HEK293 (cell line): ENCODE data around the gene PDZD2.
A peak's percentile ranks its signal among the peaks of the same experiment; 100 is the strongest.

Source experiments
- CTCF ChIA-PET: fragments of 350-600 bp; formaldehyde crosslinking; extraction: SDS; loops from one replicate; lab custom pipeline; 2021; ENCODE audit warnings: antibody characterized with exemption; lab: Yijun Ruan, JAX
- POLR2A ChIA-PET: fragments of 300-600 bp; formaldehyde crosslinking; extraction: SDS; loops from one replicate; lab custom pipeline; 2020; ENCODE audit warnings: antibody characterized with exemption, inconsistent platforms; lab: Yijun Ruan, JAX
- H3K27ac ChIP-seq: fragments of 200-500 bp; sonication (Bioruptor generic); 2 replicates; pipeline ENCODE4 v1.5.1; 2014; ENCODE audit warnings: low read depth, low read length, control low read depth, inconsistent platforms; ENCODE audit errors: extremely low read depth
- H3K36me3 ChIP-seq, 2 experiments: fragments of 200-500 bp in 1 of 2; sonication (Bioruptor generic) in 1 of 2; 1 replicate in 1 of 2; 2 replicates in 1 of 2; pipeline ENCODE4 v1.5.1; 2014 to 2017; ENCODE audit warnings: inconsistent platforms in 2 of 2, low read length in 2 of 2; ENCODE audit not compliant: control insufficient read depth in 2 of 2, insufficient read depth in 1 of 2
- H3K4me1 ChIP-seq: fragments of 200-500 bp; sonication (Bioruptor generic); 2 replicates; pipeline ENCODE4 v1.5.1; 2014; ENCODE audit warnings: mild to moderate bottlenecking, low read length, inconsistent platforms; ENCODE audit not compliant: control insufficient read depth, insufficient read depth
- H3K4me3 ChIP-seq: 2 replicates; pipeline ENCODE4 v1.5.1; 2011; ENCODE audit warnings: low read depth, mild to moderate bottlenecking, control low read depth, low read length, moderate library complexity
- H3K9me3 ChIP-seq: fragments of 200-500 bp; sonication (Bioruptor generic); 2 replicates; pipeline ENCODE4 v1.5.1; 2014; ENCODE audit warnings: low read depth, low read length, inconsistent platforms; ENCODE audit not compliant: control insufficient read depth, insufficient read depth
- HOXC10 ChIP-seq: sonication (generic); formaldehyde crosslinking; IDR thresholded peaks from 2 replicates; pipeline ENCODE4 v1.8.1; 2023; ENCODE audit warnings: mild to moderate bottlenecking, missing genetic modification reagents
- ZFP69B ChIP-seq: fragments of 450-650 bp; formaldehyde crosslinking; IDR thresholded peaks from 2 replicates; pipeline ENCODE4 v1.5.1; 2016; ENCODE audit warnings: missing biosample characterization, missing genetic modification characterization
- ZNF121 ChIP-seq: fragments of 450-650 bp; formaldehyde crosslinking; IDR thresholded peaks from 2 replicates; pipeline ENCODE4 v1.5.1; 2016; ENCODE audit warnings: missing biosample characterization, missing genetic modification characterization
- ZNF140 ChIP-seq: fragments of 450-650 bp; formaldehyde crosslinking; IDR thresholded peaks from 2 replicates; pipeline ENCODE4 v1.5.1; 2016; ENCODE audit warnings: missing biosample characterization, missing genetic modification characterization
- ZNF223 ChIP-seq: fragments of 450-650 bp; formaldehyde crosslinking; IDR thresholded peaks from 2 replicates; pipeline ENCODE4 v1.5.1; 2016; ENCODE audit warnings: missing biosample characterization, missing genetic modification characterization
- ZNF426 ChIP-seq: fragments of 450-650 bp; formaldehyde crosslinking; IDR thresholded peaks from 2 replicates; pipeline ENCODE4 v1.5.1; 2017; ENCODE audit warnings: missing biosample characterization, missing genetic modification characterization, mild to moderate bottlenecking, inconsistent platforms, moderate library complexity
- ZNF48 ChIP-seq: fragments of 450-650 bp; formaldehyde crosslinking; IDR thresholded peaks from 2 replicates; pipeline ENCODE4 v1.5.1; 2016; ENCODE audit warnings: missing biosample characterization, missing genetic modification characterization
- ZNF488 ChIP-seq: fragments of 450-650 bp; formaldehyde crosslinking; IDR thresholded peaks from 2 replicates; pipeline ENCODE4 v1.5.1; 2016; ENCODE audit warnings: missing biosample characterization, missing genetic modification characterization
- ZNF501 ChIP-seq: fragments of 450-650 bp; formaldehyde crosslinking; IDR thresholded peaks from 2 replicates; pipeline ENCODE4 v1.5.1; 2016; ENCODE audit warnings: missing biosample characterization, missing genetic modification characterization
- ZNF513 ChIP-seq: fragments of 450-650 bp; IDR thresholded peaks from 2 replicates; pipeline ENCODE4 v1.5.1; 2018; ENCODE audit warnings: missing biosample characterization, missing genetic modification characterization
- ZNF521 ChIP-seq: fragments of 450-650 bp; formaldehyde crosslinking; IDR thresholded peaks from 2 replicates; pipeline ENCODE4 v1.5.1; 2017; ENCODE audit warnings: missing biosample characterization, mild to moderate bottlenecking, missing genetic modification characterization
- TF ChIP-seq, protein P1 (sequence below): fragments of 450-650 bp; formaldehyde crosslinking; conservative IDR thresholded peaks from 2 replicates; pipeline ENCODE4 v1.5.1; 2016; ENCODE audit warnings: low read depth, missing biosample characterization, missing genetic modification characterization
- TF ChIP-seq, protein P2 (sequence below): fragments of 450-650 bp; formaldehyde crosslinking; IDR thresholded peaks from 2 replicates; pipeline ENCODE4 v1.5.1; 2016; ENCODE audit warnings: missing biosample characterization, missing genetic modification characterization, low read depth

Gene PDZD2

GRCh38 chr5:32100230-32100629 is 461.3 kb downstream of the PDZD2 start:
- Histone ChIP-seq H3K9me3 (no peaks in the 10 kb centered on the region), H3K4me1 (no peaks in the 10 kb centered on the region), H3K27ac (no peak overlapping the region), H3K4me3 (no peak overlapping the region)
- TF ChIP-seq ZNF513 (tag by site-specific recombination) (0 out of 2 replicates have a peak, but pooled peaks have one; percentile 19), ZNF223 (tag by site-specific recombination) (no peak)
- TF ChIP-seq, all 188 proteins: peak for 1
- H3K36me3 ChIP-seq, result peaks cover 35 to 67% of the 10 kb centered on the region in 2 experiments
- POLR2A ChIA-PET, result no interaction called here
- CTCF ChIA-PET, result interaction anchor here (1.7 kb wide), 1 partner anchor 23 kb away, joined by 5 read pairs; no protein-coding TSS in a partner anchor

DNA sequence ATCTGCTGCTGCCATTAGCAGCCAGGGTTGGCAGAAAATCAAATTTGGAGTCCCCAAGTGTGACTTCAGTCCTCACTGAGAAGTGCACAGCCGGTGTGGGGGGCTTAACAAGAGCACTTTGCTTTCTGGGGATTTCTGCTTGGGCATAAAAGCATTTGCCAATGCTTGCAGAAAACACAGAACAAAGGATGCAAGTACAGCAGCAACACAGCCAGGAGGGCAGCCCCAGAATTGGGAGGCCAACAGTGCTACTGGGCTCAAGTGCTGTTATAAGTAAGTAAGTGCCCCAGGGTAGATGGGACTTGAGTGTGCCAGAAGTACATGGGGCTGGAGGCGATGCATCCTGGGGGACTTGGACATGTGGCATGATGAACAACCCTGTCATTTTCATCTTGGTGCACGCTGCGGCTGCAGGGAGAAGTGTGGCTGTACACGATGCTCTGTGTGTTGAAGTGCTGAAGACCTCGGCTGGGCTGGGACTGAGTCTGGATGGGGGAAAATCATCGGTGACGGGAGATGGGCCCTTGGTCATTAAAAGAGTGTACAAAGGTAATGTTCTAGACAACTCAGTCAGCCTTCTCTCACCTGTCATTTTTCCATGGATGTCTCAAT is 461.9 kb downstream of the PDZD2 start:
- Histone ChIP-seq H3K4me1 (no peaks in the 10 kb centered on the region), H3K27ac (no peak overlapping the region), H3K36me3 (peaks cover 41 to 69% of the 10 kb centered on the region in 2 experiments), H3K9me3 (no peaks in the 10 kb centered on the region), H3K4me3 (no peak overlapping the region)
- ChIA-PET POLR2A (no interaction called here), CTCF (no interaction called here)
- TF ChIP-seq ZNF501 (tag by site-specific recombination), result no peak
- no peak for TF ChIP-seq ZNF121 (tag by site-specific recombination)
- TF ChIP-seq ZNF521 (tag by site-specific recombination), result no peak
- no peak for TF ChIP-seq ZNF48
- TF ChIP-seq, protein P1, sequence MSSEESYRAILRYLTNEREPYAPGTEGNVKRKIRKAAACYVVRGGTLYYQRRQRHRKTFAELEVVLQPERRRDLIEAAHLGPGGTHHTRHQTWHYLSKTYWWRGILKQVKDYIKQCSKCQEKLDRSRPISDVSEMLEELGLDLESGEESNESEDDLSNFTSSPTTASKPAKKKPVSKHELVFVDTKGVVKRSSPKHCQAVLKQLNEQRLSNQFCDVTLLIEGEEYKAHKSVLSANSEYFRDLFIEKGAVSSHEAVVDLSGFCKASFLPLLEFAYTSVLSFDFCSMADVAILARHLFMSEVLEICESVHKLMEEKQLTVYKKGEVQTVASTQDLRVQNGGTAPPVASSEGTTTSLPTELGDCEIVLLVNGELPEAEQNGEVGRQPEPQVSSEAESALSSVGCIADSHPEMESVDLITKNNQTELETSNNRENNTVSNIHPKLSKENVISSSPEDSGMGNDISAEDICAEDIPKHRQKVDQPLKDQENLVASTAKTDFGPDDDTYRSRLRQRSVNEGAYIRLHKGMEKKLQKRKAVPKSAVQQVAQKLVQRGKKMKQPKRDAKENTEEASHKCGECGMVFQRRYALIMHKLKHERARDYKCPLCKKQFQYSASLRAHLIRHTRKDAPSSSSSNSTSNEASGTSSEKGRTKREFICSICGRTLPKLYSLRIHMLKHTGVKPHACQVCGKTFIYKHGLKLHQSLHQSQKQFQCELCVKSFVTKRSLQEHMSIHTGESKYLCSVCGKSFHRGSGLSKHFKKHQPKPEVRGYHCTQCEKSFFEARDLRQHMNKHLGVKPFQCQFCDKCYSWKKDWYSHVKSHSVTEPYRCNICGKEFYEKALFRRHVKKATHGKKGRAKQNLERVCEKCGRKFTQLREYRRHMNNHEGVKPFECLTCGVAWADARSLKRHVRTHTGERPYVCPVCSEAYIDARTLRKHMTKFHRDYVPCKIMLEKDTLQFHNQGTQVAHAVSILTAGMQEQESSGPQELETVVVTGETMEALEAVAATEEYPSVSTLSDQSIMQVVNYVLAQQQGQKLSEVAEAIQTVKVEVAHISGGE (tag by site-specific recombination), result no peak
- no peak for TF ChIP-seq HOXC10 (CRISPR knock-in tag)
- TF ChIP-seq, protein P2, sequence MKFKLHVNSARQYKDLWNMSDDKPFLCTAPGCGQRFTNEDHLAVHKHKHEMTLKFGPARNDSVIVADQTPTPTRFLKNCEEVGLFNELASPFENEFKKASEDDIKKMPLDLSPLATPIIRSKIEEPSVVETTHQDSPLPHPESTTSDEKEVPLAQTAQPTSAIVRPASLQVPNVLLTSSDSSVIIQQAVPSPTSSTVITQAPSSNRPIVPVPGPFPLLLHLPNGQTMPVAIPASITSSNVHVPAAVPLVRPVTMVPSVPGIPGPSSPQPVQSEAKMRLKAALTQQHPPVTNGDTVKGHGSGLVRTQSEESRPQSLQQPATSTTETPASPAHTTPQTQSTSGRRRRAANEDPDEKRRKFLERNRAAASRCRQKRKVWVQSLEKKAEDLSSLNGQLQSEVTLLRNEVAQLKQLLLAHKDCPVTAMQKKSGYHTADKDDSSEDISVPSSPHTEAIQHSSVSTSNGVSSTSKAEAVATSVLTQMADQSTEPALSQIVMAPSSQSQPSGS (tag by site-specific recombination), result no peak
- TF ChIP-seq ZNF426 (tag by site-specific recombination), result no peak
- TF ChIP-seq ZNF140 (tag by site-specific recombination), result no peak
- no peak for TF ChIP-seq ZNF488 (tag by site-specific recombination)
- no peak for TF ChIP-seq ZFP69B (tag by site-specific recombination)
